ENCODE measurements around the gene TIMM10. TPM values are rescaled to one million over a fixed set of nuclear protein-coding genes. Genes with fewer than 3 reads are reported as not detected.

Gene TIMM10
- total RNA-seq, 1 experiment from 2014 or later, result 68.5 TPM

DNA sequence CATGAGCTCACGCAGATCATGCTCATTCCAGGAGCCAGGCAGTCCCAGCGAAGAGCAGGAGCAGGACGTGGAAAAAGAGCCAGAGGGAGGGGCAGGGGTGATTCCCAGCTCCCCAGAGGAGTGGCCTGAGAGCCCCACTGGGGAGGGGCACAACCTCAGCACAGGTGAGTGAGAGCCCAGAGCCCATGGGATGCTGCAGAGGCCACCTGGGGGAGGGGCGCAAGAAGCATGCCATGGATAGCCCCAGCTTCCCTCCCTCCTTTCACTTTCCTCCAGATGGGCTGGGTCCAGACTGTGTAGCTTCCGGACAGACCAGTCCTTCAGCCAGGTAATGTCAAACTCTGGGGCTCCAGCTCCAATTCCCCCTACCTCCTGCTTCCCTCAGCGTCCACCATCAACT, 13.0 kb upstream of the TIMM10 start:
- CTCF ChIA-PET, result interaction anchor here (0.6 to 0.7 kb wide), 2 partner anchors 17 to 22 kb away, joined by 3 read pairs; no protein-coding TSS in a partner anchor
- Mint-ChIP-seq H3K36me3 (ENCODE audit: insufficient read depth, unreplicated experiment) (peaks cover 6% of the 10 kb centered on the region), H3K27me3 (ENCODE audit: unreplicated experiment) (peaks cover 45% of the 10 kb centered on the region), H3K4me1 (ENCODE audit: low read depth, unreplicated experiment) (no peaks in the 10 kb centered on the region), H3K27ac (ENCODE audit: unreplicated experiment) (no peak overlapping the region), H3K9me3 (ENCODE audit: low read depth, unreplicated experiment) (no peaks in the 10 kb centered on the region), H3K4me3 (ENCODE audit: low read depth, unreplicated experiment) (no peak overlapping the region)
- DNase-seq, result no peak
- intact Hi-C loops (cut with micrococcal nuclease; ENCODE audit: unreplicated experiment), result no loop called here
- TF ChIP-seq, protein P1, sequence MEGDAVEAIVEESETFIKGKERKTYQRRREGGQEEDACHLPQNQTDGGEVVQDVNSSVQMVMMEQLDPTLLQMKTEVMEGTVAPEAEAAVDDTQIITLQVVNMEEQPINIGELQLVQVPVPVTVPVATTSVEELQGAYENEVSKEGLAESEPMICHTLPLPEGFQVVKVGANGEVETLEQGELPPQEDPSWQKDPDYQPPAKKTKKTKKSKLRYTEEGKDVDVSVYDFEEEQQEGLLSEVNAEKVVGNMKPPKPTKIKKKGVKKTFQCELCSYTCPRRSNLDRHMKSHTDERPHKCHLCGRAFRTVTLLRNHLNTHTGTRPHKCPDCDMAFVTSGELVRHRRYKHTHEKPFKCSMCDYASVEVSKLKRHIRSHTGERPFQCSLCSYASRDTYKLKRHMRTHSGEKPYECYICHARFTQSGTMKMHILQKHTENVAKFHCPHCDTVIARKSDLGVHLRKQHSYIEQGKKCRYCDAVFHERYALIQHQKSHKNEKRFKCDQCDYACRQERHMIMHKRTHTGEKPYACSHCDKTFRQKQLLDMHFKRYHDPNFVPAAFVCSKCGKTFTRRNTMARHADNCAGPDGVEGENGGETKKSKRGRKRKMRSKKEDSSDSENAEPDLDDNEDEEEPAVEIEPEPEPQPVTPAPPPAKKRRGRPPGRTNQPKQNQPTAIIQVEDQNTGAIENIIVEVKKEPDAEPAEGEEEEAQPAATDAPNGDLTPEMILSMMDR (IDR thresholded peaks at IDR 0.05; ENCODE audit: unreplicated experiment), result no peak
- no TSS peak for BruUV-seq (replicated peaks)

DNA sequence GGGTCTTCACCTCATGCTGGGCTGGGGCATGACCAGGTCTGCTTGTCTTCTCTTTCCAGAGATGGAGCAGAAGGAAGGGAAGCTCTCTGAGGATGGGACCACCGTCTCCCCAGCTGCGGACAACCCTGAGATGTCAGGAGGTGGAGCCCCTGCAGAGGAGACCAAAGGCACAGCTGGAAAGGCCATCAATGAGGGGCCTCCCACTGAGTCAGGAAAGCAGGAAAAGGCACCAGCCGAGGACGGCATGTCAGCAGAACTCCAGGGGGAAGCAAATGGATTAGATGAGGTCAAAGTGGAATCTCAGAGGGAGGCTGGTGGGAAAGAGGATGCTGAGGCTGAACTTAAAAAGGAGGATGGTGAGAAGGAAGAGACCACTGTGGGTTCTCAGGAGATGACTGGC, 12.0 kb upstream of the TIMM10 start:
- Mint-ChIP-seq H3K4me1 (ENCODE audit: low read depth, unreplicated experiment) (no peaks in the 10 kb centered on the region), H3K27ac (ENCODE audit: unreplicated experiment) (no peak overlapping the region), H3K27me3 (ENCODE audit: unreplicated experiment) (peaks cover 56% of the 10 kb centered on the region), H3K36me3 (ENCODE audit: insufficient read depth, unreplicated experiment) (peaks cover 6% of the 10 kb centered on the region), H3K9me3 (ENCODE audit: low read depth, unreplicated experiment) (no peaks in the 10 kb centered on the region), H3K4me3 (ENCODE audit: low read depth, unreplicated experiment) (no peak overlapping the region)
- intact Hi-C loops (cut with micrococcal nuclease; ENCODE audit: unreplicated experiment), result no loop called here
- no TSS peak for BruUV-seq (replicated peaks)
- no peak for DNase-seq
- CTCF ChIA-PET, result no interaction called here
- TF ChIP-seq, protein P1 (IDR thresholded peaks at IDR 0.05; ENCODE audit: unreplicated experiment), result no peak

DNA sequence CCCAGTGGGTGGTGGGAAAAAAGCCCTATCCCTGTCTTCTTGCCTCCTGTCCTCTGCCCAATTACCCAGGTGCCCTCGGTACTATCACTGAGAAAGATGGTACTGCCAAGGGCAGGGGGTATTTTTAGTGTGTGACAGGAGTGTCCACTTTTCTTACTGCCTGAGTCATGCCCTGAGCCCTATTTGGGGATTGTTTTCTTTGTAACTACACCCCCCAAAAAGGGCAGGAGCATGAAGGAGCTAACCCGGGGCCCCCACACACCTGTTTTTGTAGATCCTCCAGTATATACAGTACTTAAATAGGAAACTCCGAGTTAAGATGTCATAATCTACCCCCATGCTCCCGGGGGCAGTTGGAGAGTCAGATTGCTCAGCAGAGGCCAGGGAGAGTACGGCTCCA, 10.6 kb upstream of the TIMM10 start:
- TF ChIP-seq, protein P1 (IDR thresholded peaks at IDR 0.05; ENCODE audit: unreplicated experiment), result no peak
- Mint-ChIP-seq H3K9me3 (ENCODE audit: low read depth, unreplicated experiment) (no peaks in the 10 kb centered on the region), H3K27ac (ENCODE audit: unreplicated experiment) (no peak overlapping the region), H3K4me3 (ENCODE audit: low read depth, unreplicated experiment) (no peak overlapping the region), H3K27me3 (ENCODE audit: unreplicated experiment) (peaks cover 69% of the 10 kb centered on the region), H3K4me1 (ENCODE audit: low read depth, unreplicated experiment) (no peaks in the 10 kb centered on the region), H3K36me3 (ENCODE audit: insufficient read depth, unreplicated experiment) (peaks cover 6% of the 10 kb centered on the region)
- CTCF ChIA-PET, result no interaction called here
- DNase-seq, result no peak
- BruUV-seq (replicated peaks), result no TSS peak
- intact Hi-C loops (cut with micrococcal nuclease; ENCODE audit: unreplicated experiment), result no loop called here

DNA sequence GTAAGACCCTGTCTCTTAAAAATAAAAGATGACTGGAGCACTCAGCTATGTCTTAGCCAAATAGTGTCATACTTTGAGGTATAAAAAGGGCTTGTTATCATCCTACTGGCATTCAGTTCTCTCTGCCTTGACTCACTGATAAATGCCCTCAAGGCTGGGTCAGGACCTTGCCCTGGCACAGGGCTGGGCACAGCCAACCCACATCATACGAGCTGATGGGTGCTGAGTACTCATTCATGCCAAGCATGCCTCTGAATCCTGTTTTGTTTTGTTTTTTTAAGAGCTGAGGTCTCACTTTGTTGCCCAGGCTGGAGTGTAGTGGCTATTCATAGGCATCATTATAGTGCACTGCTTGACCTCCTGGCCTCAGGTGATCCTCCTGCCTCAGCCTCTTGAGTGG, 8.8 kb upstream of the TIMM10 start:
- no peak for DNase-seq
- peaks cover 6% of the 10 kb centered on the region for H3K36me3 Mint-ChIP-seq (ENCODE audit: insufficient read depth, unreplicated experiment)
- TF ChIP-seq, protein P1 (IDR thresholded peaks at IDR 0.05; ENCODE audit: unreplicated experiment), result no peak
- no peak overlapping the region for H3K27ac Mint-ChIP-seq (ENCODE audit: unreplicated experiment)
- peaks cover 82% of the 10 kb centered on the region for H3K27me3 Mint-ChIP-seq (ENCODE audit: unreplicated experiment)
- CTCF ChIA-PET, result no interaction called here
- no TSS peak for BruUV-seq (replicated peaks)
- H3K9me3 Mint-ChIP-seq (ENCODE audit: low read depth, unreplicated experiment), result no peaks in the 10 kb centered on the region
- no peak overlapping the region for H3K4me3 Mint-ChIP-seq (ENCODE audit: low read depth, unreplicated experiment)
- intact Hi-C loops (cut with micrococcal nuclease; ENCODE audit: unreplicated experiment), result no loop called here
- no peaks in the 10 kb centered on the region for H3K4me1 Mint-ChIP-seq (ENCODE audit: low read depth, unreplicated experiment)
